Neural progenitor cell (in vitro differentiated cells): ENCODE data around the gene C2orf76. TPM values are rescaled to one million over a fixed set of nuclear protein-coding genes. Genes with fewer than 3 reads are reported as not detected.
"Not testable (repeated sequence)": the region's sequence is repeated elsewhere in the genome, so short reads cannot be mapped to it uniquely, and the experiment has no call there.

ENCODE experiments used
- DNase-seq: peaks from one replicate; pipeline ENCODE4 v3.0.0-alpha.2; 2016; ENCODE audit warnings: low spot score
- H2AFZ ChIP-seq: fragments of 200-600 bp; sonication (generic); replicated peaks from 2 replicates; pipeline ENCODE4 v1.6.1; 2016; ENCODE audit warnings: antibody characterized with exemption
- H3F3A ChIP-seq: fragments of 200-600 bp; sonication (generic); 2 replicates; pipeline ENCODE4 v1.6.1; 2016; ENCODE audit warnings: antibody characterized with exemption, low read depth
- H3K27ac ChIP-seq: fragments of 200-600 bp; sonication (generic); 2 replicates; pipeline ENCODE4 v1.5.1; 2016; ENCODE audit warnings: mild to moderate bottlenecking
- H3K27me3 ChIP-seq: fragments of 200-600 bp; sonication (generic); 2 replicates; pipeline ENCODE4 v1.6.1; 2016; ENCODE audit warnings: mild to moderate bottlenecking, moderate library complexity
- H3K36me3 ChIP-seq: fragments of 200-600 bp; sonication (generic); 2 replicates; pipeline ENCODE4 v1.5.1; 2016
- H3K4me1 ChIP-seq: fragments of 200-600 bp; sonication (generic); 2 replicates; pipeline ENCODE4 v1.6.1; 2016; ENCODE audit warnings: mixed run types
- H3K4me2 ChIP-seq: fragments of 200-600 bp; sonication (generic); 2 replicates; pipeline ENCODE4 v1.6.1; 2016
- H3K4me3 ChIP-seq: fragments of 200-600 bp; sonication (generic); 2 replicates; pipeline ENCODE4 v1.5.1; 2016
- H3K79me2 ChIP-seq: fragments of 200-600 bp; sonication (generic); 2 replicates; pipeline ENCODE4 v1.6.1; 2016; ENCODE audit warnings: low read depth
- H3K9ac ChIP-seq: fragments of 200-600 bp; sonication (generic); 2 replicates; pipeline ENCODE4 v1.6.1; 2016
- H3K9me3 ChIP-seq: fragments of 200-600 bp; sonication (generic); 2 replicates; pipeline ENCODE4 v1.5.1; 2016; ENCODE audit warnings: low read depth
- H4K20me1 ChIP-seq: fragments of 200-600 bp; sonication (generic); 2 replicates; pipeline ENCODE4 v1.6.1; 2016; ENCODE audit warnings: low read depth
- H3K27ac Mint-ChIP-seq: 3 replicates; pipeline ENCODE4 v1.8.0; 2021; ENCODE audit warnings: mixed read lengths
- H3K27me3 Mint-ChIP-seq: 2 replicates; pipeline ENCODE4 v1.8.0; 2022; ENCODE audit warnings: low read depth, mild to moderate bottlenecking, inconsistent platforms, moderate library complexity, mixed read lengths; ENCODE audit not compliant: insufficient read depth
- H3K36me3 Mint-ChIP-seq: 3 replicates; pipeline ENCODE4 v1.8.0; 2021; ENCODE audit warnings: mixed read lengths
- H3K4me1 Mint-ChIP-seq: 3 replicates; pipeline ENCODE4 v1.8.0; 2021; ENCODE audit warnings: mixed read lengths
- H3K4me3 Mint-ChIP-seq: 3 replicates; pipeline ENCODE4 v1.8.0; 2021; ENCODE audit warnings: mild to moderate bottlenecking, moderate library complexity, mixed read lengths
- H3K9me3 Mint-ChIP-seq: 3 replicates; pipeline ENCODE4 v1.8.0; 2020; ENCODE audit warnings: mixed read lengths
- CTCF ChIP-seq: fragments of 200-600 bp; sonication (generic); IDR thresholded peaks from 2 replicates; pipeline ENCODE4 v1.5.1; 2017; ENCODE audit warnings: antibody characterized with exemption, mild to moderate bottlenecking
- EZH2 ChIP-seq: fragments of 200-600 bp; sonication (generic); IDR thresholded peaks from 2 replicates; pipeline ENCODE4 v1.6.1; 2017; ENCODE audit warnings: antibody characterized with exemption, mild to moderate bottlenecking, moderate library complexity
- EZH2phosphoT487 ChIP-seq: fragments of 200-600 bp; sonication (generic); IDR thresholded peaks from 2 replicates; pipeline ENCODE4 v1.6.1; 2017; ENCODE audit warnings: antibody characterized with exemption
- total RNA-seq: library from RNA; depleted of rRNA; stranded (reverse); fragments of >200 nt; gene quantifications from 2 replicates; pipeline ENCODE4 v1.2.3, GENCODE V29; 2015; ENCODE audit warnings: low replicate concordance

C2orf76 gene
- total RNA-seq, 1 donor from 2014 or later = 16.8 TPM

- H3K9me3 Mint-ChIP-seq = no peaks in the 10 kb centered on the region
- H3K9ac ChIP-seq = no peak overlapping the region
- H3K27ac Mint-ChIP-seq = no peak overlapping the region
- H3K79me2 ChIP-seq = no peaks in the 10 kb centered on the region
- H2AFZ ChIP-seq = no peak overlapping the region
- peaks cover 5% of the 10 kb centered on the region for H3K4me1 ChIP-seq
- no peak overlapping the region for H3K4me2 ChIP-seq
- no peak for DNase-seq
- no peaks in the 10 kb centered on the region for H3K27me3 ChIP-seq
- H3K4me3 ChIP-seq = no peak overlapping the region
- no peaks in the 10 kb centered on the region for H3F3A ChIP-seq
- no peaks in the 10 kb centered on the region for H3K36me3 ChIP-seq
- peaks cover 2% of the 10 kb centered on the region for H3K4me1 Mint-ChIP-seq
- H4K20me1 ChIP-seq = no peaks in the 10 kb centered on the region
- no peaks in the 10 kb centered on the region for H3K27me3 Mint-ChIP-seq
- no peaks in the 10 kb centered on the region for H3K36me3 Mint-ChIP-seq
- no peak overlapping the region for H3K4me3 Mint-ChIP-seq
- no peaks in the 10 kb centered on the region for H3K9me3 ChIP-seq
- TF ChIP-seq CTCF = no peak
- no peak for TF ChIP-seq EZH2
- TF ChIP-seq EZH2phosphoT487 = no peak
- no peak overlapping the region for H3K27ac ChIP-seq
These were observed 87.7 kb downstream of the C2orf76 start for GRCh38 chr2:119278946-119279345.

GRCh38 chr2:119278385-119278784 is 88.2 kb downstream of the C2orf76 start:
- not testable (repeated sequence) for H3K27me3 Mint-ChIP-seq, H3K79me2 ChIP-seq, H2AFZ ChIP-seq, H3K27ac ChIP-seq, H3K36me3 Mint-ChIP-seq, H3K4me1 ChIP-seq, DNase-seq, H3K4me2 ChIP-seq, H3K9ac ChIP-seq, H3K9me3 Mint-ChIP-seq, H3K4me3 Mint-ChIP-seq, H4K20me1 ChIP-seq, H3K36me3 ChIP-seq, H3F3A ChIP-seq, H3K27ac Mint-ChIP-seq, H3K4me1 Mint-ChIP-seq, H3K27me3 ChIP-seq, H3K4me3 ChIP-seq, H3K9me3 ChIP-seq

- H3K27ac ChIP-seq = no peak overlapping the region
- no peaks in the 10 kb centered on the region for H3K79me2 ChIP-seq
- H4K20me1 ChIP-seq = no peaks in the 10 kb centered on the region
- DNase-seq = peak; percentile 31
- H3K4me1 ChIP-seq = peaks cover 5% of the 10 kb centered on the region
- no peak overlapping the region for H3K4me3 Mint-ChIP-seq
- no peaks in the 10 kb centered on the region for H3K27me3 Mint-ChIP-seq
- no peak overlapping the region for H2AFZ ChIP-seq
- H3K4me2 ChIP-seq = no peak overlapping the region
- H3K9ac ChIP-seq = no peak overlapping the region
- no peak overlapping the region for H3K27ac Mint-ChIP-seq
- no peaks in the 10 kb centered on the region for H3K36me3 ChIP-seq
- H3K4me1 Mint-ChIP-seq = no peaks in the 10 kb centered on the region
- no peak overlapping the region for H3K4me3 ChIP-seq
- no peaks in the 10 kb centered on the region for H3F3A ChIP-seq
- no peak for TF ChIP-seq EZH2
- TF ChIP-seq CTCF = no peak
- TF ChIP-seq EZH2phosphoT487 = no peak
- H3K9me3 Mint-ChIP-seq = no peaks in the 10 kb centered on the region
- no peaks in the 10 kb centered on the region for H3K27me3 ChIP-seq
- no peaks in the 10 kb centered on the region for H3K36me3 Mint-ChIP-seq
- H3K9me3 ChIP-seq = no peaks in the 10 kb centered on the region
These were observed 89.8 kb downstream of the C2orf76 start for GRCh38 chr2:119276864-119277263.

GRCh38 chr2:119267604-119268003 is 99.0 kb downstream of the C2orf76 start:
- H3K9ac ChIP-seq = no peak overlapping the region
- H3F3A ChIP-seq = no peaks in the 10 kb centered on the region
- no peaks in the 10 kb centered on the region for H3K4me1 ChIP-seq
- no peaks in the 10 kb centered on the region for H3K36me3 Mint-ChIP-seq
- no peak overlapping the region for H3K27ac Mint-ChIP-seq
- no peaks in the 10 kb centered on the region for H3K9me3 Mint-ChIP-seq
- no peak overlapping the region for H3K4me3 ChIP-seq
- H3K4me3 Mint-ChIP-seq = no peak overlapping the region
- H3K27me3 ChIP-seq = no peaks in the 10 kb centered on the region
- no peaks in the 10 kb centered on the region for H3K9me3 ChIP-seq
- no peak for DNase-seq
- no peak overlapping the region for H2AFZ ChIP-seq
- H3K4me1 Mint-ChIP-seq = peaks cover 4% of the 10 kb centered on the region
- H3K36me3 ChIP-seq = no peaks in the 10 kb centered on the region
- H4K20me1 ChIP-seq = peaks cover 4% of the 10 kb centered on the region
- peaks cover 6% of the 10 kb centered on the region for H3K27me3 Mint-ChIP-seq
- no peak overlapping the region for H3K4me2 ChIP-seq
- TF ChIP-seq EZH2phosphoT487 (no peak), CTCF (no peak), EZH2 (no peak)
- no peak overlapping the region for H3K27ac ChIP-seq
- no peaks in the 10 kb centered on the region for H3K79me2 ChIP-seq
